GM21381 (cell line): ENCODE data around the gene SLC2A4RG.
"Not testable (repeated sequence)": the region's sequence is repeated elsewhere in the genome, so short reads cannot be mapped to it uniquely, and the experiment has no call there.

Experiments used
- ATAC-seq: cut with Tn5 transposase; IDR thresholded peaks from one replicate; pipeline ENCODE4 v1.9.1; 2021; ENCODE audit warnings: mild to moderate bottlenecking, moderate library complexity; ENCODE audit not compliant: unreplicated experiment

The SLC2A4RG gene

DNA sequence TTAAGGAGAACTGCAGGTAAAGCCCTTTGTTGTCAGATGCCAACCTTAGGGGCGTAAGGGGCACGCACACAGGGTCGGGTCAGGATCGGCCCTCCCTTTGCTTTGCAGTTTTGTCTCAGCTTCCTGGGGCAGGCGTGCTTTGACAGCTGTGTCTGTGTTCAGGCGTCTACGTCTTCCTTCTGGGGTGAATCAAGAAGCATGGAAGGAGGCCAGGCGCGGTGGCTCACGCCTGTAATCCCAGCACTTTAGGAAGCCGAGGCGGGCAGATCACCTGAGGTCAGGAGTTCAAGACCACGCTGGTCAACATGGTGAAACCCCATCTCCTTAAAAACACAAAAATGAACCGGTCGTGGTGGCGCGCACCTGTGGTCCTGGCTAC, 30.4 kb upstream of the SLC2A4RG start:
- no peak for ATAC-seq

GRCh38 chr20:63711085-63711645, 28.4 kb upstream of the SLC2A4RG start:
- ATAC-seq: no peak

GRCh38 chr20:63712191-63712590, 27.4 kb upstream of the SLC2A4RG start:
- no peak for ATAC-seq

GRCh38 chr20:63714858-63715257, 24.7 kb upstream of the SLC2A4RG start:
- no peak for ATAC-seq

- ATAC-seq: no peak
These were observed 20.6 kb upstream of the SLC2A4RG start for GRCh38 chr20:63718996-63719395.

GRCh38 chr20:63722967-63723622, 16.5 kb upstream of the SLC2A4RG start:
- ATAC-seq: not testable (repeated sequence)

GRCh38 chr20:63730189-63730733, 9.3 kb upstream of the SLC2A4RG start:
- not testable (repeated sequence) for ATAC-seq

DNA sequence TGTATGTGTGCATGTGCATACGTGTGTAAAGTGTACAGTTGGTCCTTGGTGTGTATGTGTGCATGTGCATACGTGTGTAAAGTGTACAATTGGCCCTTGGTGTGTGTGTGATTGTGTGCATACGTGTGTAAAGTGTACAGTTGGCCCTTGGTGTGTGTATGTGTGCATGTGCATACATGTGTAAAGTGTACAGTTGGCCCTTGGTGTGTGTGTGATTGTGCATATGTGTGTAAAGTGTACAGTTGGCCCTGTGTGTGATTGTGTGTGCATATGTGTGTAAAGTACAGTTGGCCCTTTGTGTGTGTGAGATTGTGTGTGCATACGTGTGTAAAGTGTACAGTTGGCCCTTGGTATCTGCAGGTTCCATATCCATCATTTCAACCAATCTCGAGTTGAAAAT, 8.2 kb upstream of the SLC2A4RG start:
- ATAC-seq: no peak

DNA sequence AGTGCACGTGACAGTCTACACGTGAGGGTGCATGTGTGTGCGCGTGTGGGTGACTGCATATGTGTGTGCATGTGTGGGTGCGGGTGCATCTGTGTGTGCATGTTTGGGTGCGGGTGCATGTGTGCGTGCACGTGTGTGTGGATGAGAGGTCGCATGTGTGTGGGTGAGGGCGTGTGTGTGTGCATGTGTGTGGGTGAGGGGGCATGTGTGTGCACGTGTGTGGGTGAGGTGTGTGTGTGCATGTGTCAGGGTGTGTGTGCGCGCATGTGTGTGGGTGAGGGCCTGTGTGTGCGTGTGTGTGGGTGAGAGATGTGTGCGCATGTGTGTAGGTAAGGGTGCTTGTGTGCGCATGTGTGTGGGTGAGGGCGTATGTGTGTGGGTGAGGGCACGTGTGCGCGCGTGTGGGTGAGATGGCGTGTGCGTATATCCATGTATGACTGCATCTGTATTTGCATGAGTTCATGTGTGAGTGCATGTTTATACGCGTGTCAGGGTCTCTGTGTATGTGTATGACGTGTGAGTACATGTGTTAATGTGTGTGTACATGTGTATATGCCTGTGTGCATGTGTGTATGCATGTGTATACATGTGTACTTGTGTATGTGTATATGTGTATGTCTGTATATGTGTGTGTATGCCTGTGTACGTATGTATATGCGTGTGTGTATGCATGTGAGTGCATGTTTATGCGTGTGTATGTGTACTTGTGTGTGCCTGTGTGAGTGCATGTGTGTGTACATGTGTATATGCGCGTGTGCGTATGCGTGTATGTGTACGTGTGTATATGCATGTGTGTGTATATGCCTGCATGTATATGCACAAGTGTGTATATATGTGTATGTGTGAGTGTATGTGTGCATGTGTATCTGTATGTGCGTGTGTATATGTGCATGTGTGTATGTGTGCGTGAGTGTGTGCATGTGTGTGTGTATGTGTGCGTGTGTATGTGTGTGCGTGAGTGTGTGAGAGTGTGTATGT, 7.2 kb upstream of the SLC2A4RG start:
- ATAC-seq: no peak

DNA sequence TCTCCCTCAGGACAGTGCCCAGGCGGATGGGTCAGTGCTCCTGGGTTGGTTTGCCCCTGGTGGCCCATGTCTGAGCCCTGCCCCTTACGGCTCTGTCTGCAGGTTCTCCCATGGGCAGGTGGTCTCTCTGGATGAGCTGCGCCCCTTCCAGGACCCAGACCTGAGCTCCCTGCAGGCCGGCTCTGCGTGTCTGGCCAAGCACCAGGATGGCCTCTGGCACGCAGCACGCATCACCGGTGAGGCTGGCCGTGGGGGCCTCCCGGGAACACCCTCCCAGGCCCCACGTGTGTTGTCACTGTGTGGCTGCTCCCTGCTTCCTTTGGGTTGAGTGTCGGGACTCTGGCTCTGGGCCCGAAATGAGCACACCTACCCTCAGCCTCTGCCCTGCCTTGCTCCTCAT, 6.5 kb upstream of the SLC2A4RG start:
- ATAC-seq: no peak

DNA sequence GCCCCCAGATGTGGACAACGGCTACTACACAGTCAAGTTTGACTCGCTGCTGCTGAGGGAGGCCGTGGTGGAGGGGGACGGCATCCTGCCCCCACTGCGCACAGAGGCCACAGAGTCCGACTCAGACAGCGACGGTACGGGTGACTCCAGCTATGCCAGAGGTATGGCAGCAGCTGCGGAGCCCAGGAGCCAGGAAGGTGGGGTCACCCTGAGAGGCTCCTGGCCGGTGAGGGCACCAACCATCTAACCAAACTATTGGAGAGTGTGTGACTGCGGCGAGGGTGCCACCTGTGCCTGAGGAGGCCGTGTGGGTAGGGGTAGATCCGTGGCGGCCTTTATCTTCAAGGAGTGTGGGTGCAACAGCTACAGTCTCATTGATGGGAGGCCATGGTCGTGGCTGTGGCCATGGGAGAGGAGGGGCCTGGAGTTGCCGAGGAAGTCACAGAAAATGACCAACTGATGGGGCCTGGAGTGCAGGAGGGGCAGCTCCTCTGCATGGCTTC, 5.9 kb upstream of the SLC2A4RG start:
- ATAC-seq: no peak

- ATAC-seq: no peak
These were observed 5.2 kb upstream of the SLC2A4RG start for GRCh38 chr20:63734111-63734945.

- no peak for ATAC-seq
These were observed 4.4 kb upstream of the SLC2A4RG start for GRCh38 chr20:63734946-63735858.

DNA sequence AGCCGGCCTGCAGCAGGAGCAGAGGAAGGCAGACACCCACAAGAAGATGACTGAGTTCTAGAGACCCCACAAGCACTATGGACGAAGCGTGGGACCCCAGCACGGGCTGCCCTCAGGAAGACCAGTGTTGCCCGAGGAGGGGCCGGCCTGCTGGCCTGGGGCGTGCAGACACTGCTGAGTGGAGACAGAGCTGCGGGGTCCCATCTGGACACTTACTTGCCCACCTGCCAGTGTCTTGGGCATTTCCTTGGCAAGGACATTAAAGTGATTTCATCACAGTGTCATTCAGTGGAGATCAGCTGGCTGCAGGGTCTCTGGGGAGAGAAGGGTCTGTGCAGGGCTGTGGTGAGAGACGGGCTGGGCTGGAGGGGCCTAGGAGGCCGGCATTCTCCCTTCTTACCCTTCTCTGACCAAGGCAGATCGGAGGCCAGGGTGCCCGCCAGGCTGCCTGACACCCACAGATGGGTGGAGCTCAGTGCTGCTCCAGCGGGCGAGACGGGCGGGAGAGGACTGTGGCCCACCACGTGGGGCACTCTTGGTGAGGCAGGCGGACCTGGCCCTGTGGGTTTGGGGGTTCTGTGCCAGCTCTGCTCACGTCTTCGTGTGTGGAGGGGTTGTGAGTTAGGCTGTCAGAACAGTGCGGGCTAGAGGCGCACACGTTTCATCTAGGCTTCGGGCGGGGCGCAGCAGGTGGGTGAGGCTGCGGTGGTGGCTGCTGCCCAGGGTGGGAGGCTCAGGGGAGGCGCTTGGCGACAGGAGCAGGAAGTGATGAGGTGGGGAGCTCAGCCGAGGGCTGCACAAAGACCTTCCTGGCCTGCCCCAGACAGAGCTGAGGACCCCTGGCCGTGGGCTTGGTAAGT, 3.5 kb upstream of the SLC2A4RG start, which contains the start of gene LIME1:
TSS of gene LIME1 (plus strand) at position 806 of the 860 bp plus-strand sequence. CDS start 886 bp downstream, outside the sequence.
- no peak for ATAC-seq

GRCh38 chr20:63736893-63737694, 2.5 kb upstream of the SLC2A4RG start:
- ATAC-seq: no peak

- no peak for ATAC-seq
These were observed 2.0 kb upstream of the SLC2A4RG start for GRCh38 chr20:63737695-63737944.

- ATAC-seq: no peak
These were observed 1.5 kb upstream of the SLC2A4RG start for GRCh38 chr20:63737945-63738686.
